ENCODE measurements around the gene TMEM205. TPM values are rescaled to one million over a fixed set of nuclear protein-coding genes. Genes with fewer than 3 reads are reported as not detected.

Gene TMEM205
- total and polyA plus RNA-seq, 2 experiments from 2014 or later, result 188 to 199 TPM

DNA sequence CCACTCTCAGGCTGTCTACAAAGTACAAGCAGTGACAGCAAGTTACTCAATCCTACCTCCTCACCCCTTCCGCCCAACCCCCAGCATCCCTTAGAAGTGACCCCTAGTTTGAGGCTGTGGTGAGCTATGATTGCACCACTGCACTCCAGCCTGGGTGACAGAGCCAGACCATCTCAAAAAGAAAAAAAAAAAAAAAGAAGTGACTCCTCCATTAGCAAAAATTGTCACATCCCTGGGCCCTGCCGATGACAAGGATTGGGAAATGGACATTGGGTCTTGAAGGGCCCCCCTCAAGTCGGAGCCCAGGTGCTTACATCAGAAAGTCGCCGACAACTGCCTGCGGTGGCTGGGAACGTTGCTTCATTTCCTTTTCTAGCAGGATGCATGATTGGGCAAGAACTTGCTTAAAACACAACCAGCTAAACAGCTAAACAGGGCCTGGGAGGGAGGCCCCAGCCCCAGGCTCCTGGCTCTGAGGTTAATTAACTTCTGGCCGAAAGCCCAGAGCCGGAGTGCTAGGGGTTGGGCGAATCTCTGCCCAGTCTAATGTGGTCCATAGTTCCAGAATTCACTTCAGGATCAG, 21.9 kb downstream of the TMEM205 start:
- H3K27me3 ChIP-seq, result no peaks in the 10 kb centered on the region
- no peaks in the 10 kb centered on the region for H3K36me3 ChIP-seq (replicated peaks; ENCODE audit: insufficient read depth, low read depth)
- WGBS (ENCODE audit: low lambda C conversion rate, missing lambda C conversion rate), result 39% methylated on average over 10 of the region's 10 CpGs
- H3K9me3 ChIP-seq (ENCODE audit: low read depth), result no peaks in the 10 kb centered on the region
- TF ChIP-seq, protein P1, sequence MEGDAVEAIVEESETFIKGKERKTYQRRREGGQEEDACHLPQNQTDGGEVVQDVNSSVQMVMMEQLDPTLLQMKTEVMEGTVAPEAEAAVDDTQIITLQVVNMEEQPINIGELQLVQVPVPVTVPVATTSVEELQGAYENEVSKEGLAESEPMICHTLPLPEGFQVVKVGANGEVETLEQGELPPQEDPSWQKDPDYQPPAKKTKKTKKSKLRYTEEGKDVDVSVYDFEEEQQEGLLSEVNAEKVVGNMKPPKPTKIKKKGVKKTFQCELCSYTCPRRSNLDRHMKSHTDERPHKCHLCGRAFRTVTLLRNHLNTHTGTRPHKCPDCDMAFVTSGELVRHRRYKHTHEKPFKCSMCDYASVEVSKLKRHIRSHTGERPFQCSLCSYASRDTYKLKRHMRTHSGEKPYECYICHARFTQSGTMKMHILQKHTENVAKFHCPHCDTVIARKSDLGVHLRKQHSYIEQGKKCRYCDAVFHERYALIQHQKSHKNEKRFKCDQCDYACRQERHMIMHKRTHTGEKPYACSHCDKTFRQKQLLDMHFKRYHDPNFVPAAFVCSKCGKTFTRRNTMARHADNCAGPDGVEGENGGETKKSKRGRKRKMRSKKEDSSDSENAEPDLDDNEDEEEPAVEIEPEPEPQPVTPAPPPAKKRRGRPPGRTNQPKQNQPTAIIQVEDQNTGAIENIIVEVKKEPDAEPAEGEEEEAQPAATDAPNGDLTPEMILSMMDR (IDR thresholded peaks at IDR 0.05; ENCODE audit: poor library complexity), result no peak
- TF ChIP-seq EZH2 (IDR thresholded peaks at IDR 0.05; ENCODE audit: borderline replicate concordance) (no peak), EZH2phosphoT487 (IDR thresholded peaks at IDR 0.05; ENCODE audit: low read depth, severe bottlenecking, unreplicated experiment) (no peak)
- DNase-seq (ENCODE audit: low spot score), result peak; percentile 81
- H3K4me1 ChIP-seq (ENCODE audit: insufficient read depth), result peaks cover 31% of the 10 kb centered on the region
- peak overlapping the region; percentile 65 for H3K4me2 ChIP-seq
- H3K4me3 ChIP-seq, result no peak overlapping the region
- no peaks in the 10 kb centered on the region for H3K9me2 ChIP-seq (replicated peaks; ENCODE audit: insufficient read depth)
- H4K20me1 ChIP-seq (ENCODE audit: insufficient read depth, poor library complexity, severe bottlenecking), result no peaks in the 10 kb centered on the region
- no peaks in the 10 kb centered on the region for H3K79me2 ChIP-seq
- no peak overlapping the region for H2AFZ ChIP-seq
- peak overlapping the region; percentile 81 for H3K27ac ChIP-seq

DNA sequence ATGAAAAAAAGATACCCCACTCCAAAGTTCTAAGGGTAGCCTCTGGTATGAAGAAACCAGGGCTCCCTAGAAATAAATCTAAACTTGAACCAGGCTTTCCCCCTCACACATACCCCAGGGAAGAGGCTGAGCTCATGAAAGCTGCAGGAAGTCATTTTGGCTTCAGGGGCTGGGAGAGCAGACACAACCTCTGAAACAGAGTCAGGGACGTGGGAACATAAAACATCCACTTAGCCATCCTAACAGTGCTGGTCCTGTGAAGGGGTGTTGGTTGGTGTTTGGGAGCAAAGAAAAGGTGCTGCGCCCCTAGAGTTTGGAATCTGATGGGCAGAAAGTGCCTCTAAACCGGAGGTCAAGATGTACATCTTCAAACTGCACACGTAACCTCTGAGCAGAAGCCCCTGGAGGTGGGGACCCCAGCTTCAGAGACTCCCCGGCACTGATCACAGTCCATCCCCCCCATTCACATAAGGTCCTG, 22.4 kb downstream of the TMEM205 start:
- Histone ChIP-seq H3K27me3 (no peaks in the 10 kb centered on the region), H3K36me3 (replicated peaks; ENCODE audit: insufficient read depth, low read depth) (no peaks in the 10 kb centered on the region), H3K4me2 (peak overlapping the region; percentile 65), H3K79me2 (no peaks in the 10 kb centered on the region), H4K20me1 (ENCODE audit: insufficient read depth, poor library complexity, severe bottlenecking) (no peaks in the 10 kb centered on the region), H3K9me2 (replicated peaks; ENCODE audit: insufficient read depth) (no peaks in the 10 kb centered on the region), H3K4me3 (no peak overlapping the region), H3K27ac (peak overlapping the region; percentile 81), H2AFZ (no peak overlapping the region), H3K9me3 (ENCODE audit: low read depth) (no peaks in the 10 kb centered on the region), H3K4me1 (ENCODE audit: insufficient read depth) (peaks cover 31% of the 10 kb centered on the region)
- 75% methylated on average over 5 of the region's 5 CpGs for WGBS (ENCODE audit: low lambda C conversion rate, missing lambda C conversion rate)
- TF ChIP-seq EZH2 (IDR thresholded peaks at IDR 0.05; ENCODE audit: borderline replicate concordance) (no peak), EZH2phosphoT487 (IDR thresholded peaks at IDR 0.05; ENCODE audit: low read depth, severe bottlenecking, unreplicated experiment) (no peak)
- TF ChIP-seq, protein P1 (IDR thresholded peaks at IDR 0.05; ENCODE audit: poor library complexity), result no peak
- no peak for DNase-seq (ENCODE audit: low spot score)

DNA sequence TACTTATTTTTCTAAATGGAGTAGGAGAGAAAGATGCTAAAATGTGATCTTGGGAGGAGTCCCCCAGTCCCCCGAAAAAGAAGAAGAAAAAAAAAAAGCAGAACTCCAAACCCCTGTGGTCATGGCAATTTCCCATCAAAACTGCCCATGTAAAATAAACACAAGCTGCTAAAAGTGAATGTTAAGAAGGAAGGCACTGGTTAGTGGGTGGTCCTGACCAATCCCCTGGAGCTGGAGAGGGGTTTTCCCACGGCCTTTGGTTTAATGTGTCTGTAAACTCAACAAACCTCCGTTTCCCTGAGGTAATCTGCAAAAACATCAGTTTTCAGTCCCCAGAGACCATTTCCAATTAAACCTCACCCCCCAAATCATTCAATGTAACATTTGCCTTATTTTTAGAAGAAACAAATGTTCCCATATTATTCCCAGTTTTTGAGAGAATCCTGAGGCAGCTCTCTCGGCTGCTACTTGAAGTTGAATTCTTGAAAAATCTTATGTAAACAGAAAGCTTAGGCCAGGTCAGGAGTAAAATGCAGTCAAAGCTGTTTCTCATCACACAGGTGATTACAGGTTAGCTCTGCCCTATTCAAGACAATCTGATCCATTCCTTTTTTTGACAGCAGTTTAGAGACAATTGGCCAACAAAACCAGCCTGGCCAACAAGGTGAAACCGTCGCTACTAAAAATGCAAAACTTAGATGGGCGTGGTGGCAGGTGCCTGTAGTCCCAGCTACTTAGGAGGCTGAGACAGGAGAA, 23.6 kb downstream of the TMEM205 start:
- peak overlapping the region; percentile 21 for H3K4me2 ChIP-seq
- no peak for DNase-seq (ENCODE audit: low spot score)
- H3K27ac ChIP-seq, result peak overlapping the region; percentile 81
- no peaks in the 10 kb centered on the region for H3K79me2 ChIP-seq
- no peaks in the 10 kb centered on the region for H3K9me2 ChIP-seq (replicated peaks; ENCODE audit: insufficient read depth)
- TF ChIP-seq EZH2phosphoT487 (IDR thresholded peaks at IDR 0.05; ENCODE audit: low read depth, severe bottlenecking, unreplicated experiment) (no peak), EZH2 (IDR thresholded peaks at IDR 0.05; ENCODE audit: borderline replicate concordance) (no peak)
- TF ChIP-seq, protein P1 (IDR thresholded peaks at IDR 0.05; ENCODE audit: poor library complexity), result no peak
- no peaks in the 10 kb centered on the region for H3K27me3 ChIP-seq
- no peak overlapping the region for H2AFZ ChIP-seq
- no peak overlapping the region for H3K4me3 ChIP-seq
- WGBS (ENCODE audit: low lambda C conversion rate, missing lambda C conversion rate), result 32% methylated on average over 7 of the region's 7 CpGs
- H3K4me1 ChIP-seq (ENCODE audit: insufficient read depth), result peaks cover 31% of the 10 kb centered on the region
- no peaks in the 10 kb centered on the region for H3K36me3 ChIP-seq (replicated peaks; ENCODE audit: insufficient read depth, low read depth)
- H3K9me3 ChIP-seq (ENCODE audit: low read depth), result no peaks in the 10 kb centered on the region
- no peaks in the 10 kb centered on the region for H4K20me1 ChIP-seq (ENCODE audit: insufficient read depth, poor library complexity, severe bottlenecking)

Measured in hepatocyte (in vitro differentiated cells).